Spinal cord (tissue), 10 donors: ENCODE data around the gene SULT1C3. TPM values are rescaled to one million over a fixed set of nuclear protein-coding genes. Genes with fewer than 3 reads are reported as not detected.
"Not testable (repeated sequence)": the region's sequence is repeated elsewhere in the genome, so short reads cannot be mapped to it uniquely, and the experiment has no call there.

Source experiments
- DNase-seq, 6 donors: peaks; one replicate each; pipeline versions ENCODE4 v3.0.0 to v3.0.0-alpha.2; 2013 to 2015; ENCODE audit warnings: low spot score in 6 of 6, low read depth in 4 of 6
- H3K27ac ChIP-seq: one replicate; pipeline ENCODE4 v1.5.1; 2013; ENCODE audit warnings: low read depth, low read length, control low read depth
- H3K27me3 ChIP-seq: one replicate; pipeline ENCODE4 v1.6.1; 2013; ENCODE audit warnings: low read length; ENCODE audit not compliant: control insufficient read depth, insufficient read depth
- H3K36me3 ChIP-seq: one replicate; pipeline ENCODE4 v1.6.1; 2013; ENCODE audit warnings: low read length; ENCODE audit not compliant: control insufficient read depth, insufficient read depth
- H3K4me1 ChIP-seq: one replicate; pipeline ENCODE4 v1.6.1; 2013; ENCODE audit warnings: low read length; ENCODE audit not compliant: control insufficient read depth, insufficient read depth
- H3K4me3 ChIP-seq: one replicate; pipeline ENCODE4 v1.5.1; 2013; ENCODE audit warnings: low read depth, low read length, control low read depth
- H3K9me3 ChIP-seq: one replicate; pipeline ENCODE4 v1.6.1; 2013; ENCODE audit warnings: low read length; ENCODE audit not compliant: control insufficient read depth, insufficient read depth
- WGBS: methylation state at CpG from one replicate; pipeline ENCODE4 v1.1.5; 2013; ENCODE audit warnings: missing lambda C conversion rate; ENCODE audit not compliant: insufficient coverage; 5-methylcytosine and 5-hydroxymethylcytosine counted together
- polyA plus RNA-seq, 2 donors: library from polyadenylated mRNA; unstranded; fragments of 120-200 nt; gene quantifications; one replicate each; pipeline ENCODE4 v1.2.1, GENCODE V29; 2013; ENCODE audit not compliant: insufficient read length in 2 of 2
- total RNA-seq, 2 donors: library from RNA; depleted of rRNA in 1 of 2; stranded (reverse); fragments of 120-200 nt in 1 of 2; fragments of >200 nt in 1 of 2; gene quantifications; one replicate each; pipeline versions ENCODE4 v1.2.3 to v1.2.4, GENCODE V29; 2013 to 2014
- donor health status: healthy.

The SULT1C3 gene
- total and polyA plus RNA-seq, 4 donors = not detected

DNA sequence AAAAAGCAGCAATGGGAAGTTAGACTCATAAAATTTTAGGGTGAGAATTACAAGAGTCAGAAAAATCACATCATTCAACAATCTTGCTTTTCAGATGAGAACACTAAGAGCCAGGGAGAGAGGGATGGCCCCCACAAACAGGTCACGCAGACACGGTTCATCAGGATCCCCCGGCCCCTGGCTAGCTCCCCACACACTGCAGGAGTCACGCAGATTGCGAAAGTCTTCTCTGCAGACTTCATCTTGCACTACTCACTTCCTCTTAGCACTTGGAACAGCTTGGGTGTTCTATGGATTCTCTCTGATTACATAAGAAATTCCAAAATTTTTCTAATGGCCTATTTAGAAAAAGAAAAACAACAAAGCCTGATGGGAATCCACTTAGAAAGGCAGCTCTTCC lies 27.3 kb downstream of the SULT1C3 start:
- Histone ChIP-seq H3K4me3 (no peak overlapping the region), H3K36me3 (no peaks in the 10 kb centered on the region), H3K27ac (peak overlapping the region; percentile 81), H3K9me3 (no peaks in the 10 kb centered on the region), H3K27me3 (no peaks in the 10 kb centered on the region), H3K4me1 (no peaks in the 10 kb centered on the region)
- DNase-seq = peak in 1 of 6 donors; percentile 40
- 78% methylated on average over 4 of the region's 5 CpGs for WGBS

DNA sequence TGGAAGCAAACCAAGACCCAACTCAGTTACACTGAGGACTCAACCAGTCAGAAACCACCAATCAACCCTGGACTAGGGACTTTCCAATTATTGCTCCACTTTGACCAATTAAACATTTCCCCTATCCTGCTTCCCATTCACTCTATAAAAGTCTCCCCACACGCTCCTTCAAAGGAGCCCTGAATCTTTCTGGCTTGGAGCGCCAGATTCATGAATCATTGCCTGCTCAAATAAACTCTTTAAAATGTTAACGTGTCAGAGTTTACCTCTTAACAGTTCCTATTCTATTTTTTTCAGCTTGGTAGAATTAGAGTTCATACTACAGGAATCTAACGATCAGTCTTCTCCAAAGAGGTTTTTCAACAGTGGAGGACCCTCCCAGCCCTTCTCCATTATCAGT lies 28.2 kb downstream of the SULT1C3 start:
- Histone ChIP-seq H3K27ac (peak overlapping the region; percentile 81), H3K4me3 (no peak overlapping the region), H3K9me3 (no peaks in the 10 kb centered on the region), H3K27me3 (no peaks in the 10 kb centered on the region), H3K4me1 (no peaks in the 10 kb centered on the region), H3K36me3 (no peaks in the 10 kb centered on the region)
- WGBS = 88% methylated on average over 1 of the region's 4 CpGs
- DNase-seq = no peak

DNA sequence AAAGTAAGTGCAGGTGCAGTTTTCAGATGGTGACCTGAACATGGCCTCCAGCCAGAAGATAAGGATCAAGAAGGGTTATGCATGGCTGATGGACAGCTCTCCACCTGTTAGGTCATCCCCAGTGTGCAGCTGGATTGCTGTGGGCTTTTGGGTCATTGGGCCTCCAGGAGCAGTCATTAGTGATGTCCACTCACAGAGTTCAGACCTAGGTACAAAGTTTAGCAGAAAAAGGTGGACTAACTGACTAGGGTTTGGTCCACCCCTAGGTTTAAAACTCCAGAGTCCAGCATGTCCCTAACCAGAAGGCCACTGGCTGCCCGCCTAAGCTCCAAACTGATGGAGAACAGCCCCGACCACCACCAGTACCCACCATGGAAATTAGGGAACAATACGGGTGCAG lies 30.6 kb downstream of the SULT1C3 start:
- Histone ChIP-seq H3K9me3 (no peaks in the 10 kb centered on the region), H3K27me3 (no peaks in the 10 kb centered on the region), H3K4me1 (no peaks in the 10 kb centered on the region), H3K4me3 (no peak overlapping the region), H3K36me3 (no peaks in the 10 kb centered on the region), H3K27ac (no peak overlapping the region)
- DNase-seq = no peak
- WGBS = 81% methylated on average over 3 of the region's 3 CpGs

DNA sequence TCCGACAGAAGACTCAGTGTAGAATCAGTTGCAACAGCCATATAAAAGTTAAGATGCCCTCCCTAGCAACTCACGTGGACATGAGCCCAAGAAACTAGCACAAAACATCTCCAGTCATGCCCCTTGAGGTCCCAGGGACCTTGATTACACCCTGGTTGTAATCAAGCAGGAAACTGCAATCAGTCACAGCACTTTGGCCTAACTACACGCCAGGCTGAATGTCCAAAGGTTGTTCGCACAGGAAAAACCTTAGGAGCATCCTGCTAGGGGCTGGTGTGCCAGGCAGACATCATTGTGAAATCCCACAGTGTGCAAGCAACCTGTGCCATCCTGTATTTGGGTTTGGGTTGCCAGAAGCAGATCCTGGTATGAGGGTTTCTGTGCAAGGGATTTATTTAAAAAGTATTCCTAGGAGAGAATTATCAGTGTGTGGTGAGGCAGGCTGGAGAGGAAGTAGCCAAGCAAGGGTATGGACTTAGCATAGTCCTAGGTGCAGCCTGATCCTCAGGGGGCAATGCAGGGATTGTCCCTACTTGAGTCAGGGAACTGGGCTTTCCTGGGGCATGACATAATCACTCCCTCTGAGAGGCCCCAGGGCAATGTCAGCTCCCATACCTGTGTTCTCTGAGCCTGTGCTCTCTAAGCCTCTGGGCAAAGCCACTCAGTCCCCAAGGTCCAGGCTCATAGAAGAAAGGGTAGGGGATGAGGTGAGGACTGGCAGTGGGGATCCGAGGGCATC lies 31.2 kb downstream of the SULT1C3 start:
- Histone ChIP-seq H3K27ac (peak overlapping the region; percentile 3), H3K27me3 (no peaks in the 10 kb centered on the region), H3K36me3 (no peaks in the 10 kb centered on the region), H3K9me3 (no peaks in the 10 kb centered on the region), H3K4me3 (no peak overlapping the region), H3K4me1 (no peaks in the 10 kb centered on the region)
- 91% methylated on average over 5 of the region's 5 CpGs for WGBS
- no peak for DNase-seq

DNA sequence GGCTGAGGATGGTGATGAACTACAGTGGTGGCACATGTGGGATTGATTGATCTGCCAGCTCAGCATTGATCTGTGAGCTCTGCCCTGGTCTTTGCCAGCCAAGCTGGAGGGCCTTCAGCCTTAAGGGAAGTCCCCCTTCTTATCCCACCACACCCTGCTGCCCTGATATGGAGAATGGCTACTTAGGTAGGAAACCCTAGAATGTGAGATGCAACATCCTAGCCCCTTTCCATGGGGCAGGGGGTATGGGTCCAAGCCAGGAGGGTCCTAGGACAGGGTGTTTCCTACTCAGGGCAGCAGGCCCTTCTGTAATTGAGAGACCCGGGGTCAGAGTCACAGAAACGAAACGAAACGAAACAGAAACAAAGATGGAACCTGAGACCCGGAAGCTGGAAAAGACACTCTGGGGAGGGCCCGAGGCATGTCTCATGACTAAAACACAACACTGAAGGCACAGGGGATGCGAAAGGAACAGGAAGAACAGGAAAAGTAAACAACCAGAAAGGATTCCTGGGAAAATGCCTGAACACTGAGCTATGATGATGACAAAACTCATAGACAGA lies 32.0 kb downstream of the SULT1C3 start:
- Histone ChIP-seq H3K4me3 (no peak overlapping the region), H3K36me3 (no peaks in the 10 kb centered on the region), H3K4me1 (no peaks in the 10 kb centered on the region), H3K9me3 (no peaks in the 10 kb centered on the region), H3K27ac (peak overlapping the region; percentile 3), H3K27me3 (no peaks in the 10 kb centered on the region)
- peak in 1 of 6 donors; percentile 45 for DNase-seq
- 82% methylated on average over 6 of the region's 7 CpGs for WGBS

DNA sequence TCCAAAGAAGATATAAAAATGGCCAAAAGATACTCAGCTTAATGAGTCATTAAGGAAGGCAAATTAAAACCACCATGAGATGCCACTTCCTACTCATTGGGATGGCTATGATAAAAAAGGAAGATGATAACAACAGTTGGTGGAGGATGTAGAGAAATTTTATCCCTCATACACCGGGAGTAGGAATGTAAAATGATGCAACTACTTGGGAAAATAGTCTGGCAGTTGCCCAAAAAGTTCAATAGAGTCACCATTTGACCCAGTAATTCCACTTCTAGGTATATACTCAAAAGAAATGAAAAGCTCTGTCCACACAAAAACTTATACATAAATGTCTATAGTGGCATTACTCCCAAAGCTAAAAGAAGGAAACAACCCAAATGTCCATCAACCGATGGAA lies 38.9 kb downstream of the SULT1C3 start:
- no peaks in the 10 kb centered on the region for H3K36me3 ChIP-seq
- H3K27ac ChIP-seq = no peak overlapping the region
- no peaks in the 10 kb centered on the region for H3K9me3 ChIP-seq
- H3K27me3 ChIP-seq = no peaks in the 10 kb centered on the region
- H3K4me3 ChIP-seq = no peak overlapping the region
- no peak for DNase-seq
- H3K4me1 ChIP-seq = no peaks in the 10 kb centered on the region
- WGBS = no CpG with 5 or more reads among the region's 2 CpGs

DNA sequence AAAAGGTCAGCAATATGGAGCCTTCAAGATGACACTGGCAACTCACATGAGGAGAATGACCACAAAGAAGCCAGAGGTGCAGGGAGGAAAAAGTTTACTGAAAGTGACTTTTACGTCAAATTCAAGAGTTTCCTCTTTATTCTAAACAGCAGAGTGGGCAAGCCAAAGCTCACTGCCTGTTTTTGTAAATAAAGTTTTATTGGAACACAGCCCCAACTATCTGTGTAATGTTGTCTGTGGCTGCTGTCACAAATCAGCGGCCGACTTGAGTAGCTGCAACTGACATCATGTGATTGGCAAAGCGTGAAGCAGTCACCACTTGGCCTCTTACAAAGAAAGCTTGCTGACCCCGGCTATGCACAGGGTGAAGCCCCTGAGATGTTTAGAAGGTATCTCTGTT lies 39.7 kb downstream of the SULT1C3 start:
- no peak for DNase-seq
- Histone ChIP-seq H3K27ac (no peak overlapping the region), H3K4me1 (no peaks in the 10 kb centered on the region), H3K27me3 (no peaks in the 10 kb centered on the region), H3K4me3 (no peak overlapping the region), H3K9me3 (no peaks in the 10 kb centered on the region), H3K36me3 (no peaks in the 10 kb centered on the region)
- WGBS = 83% methylated on average over 4 of the region's 5 CpGs

DNA sequence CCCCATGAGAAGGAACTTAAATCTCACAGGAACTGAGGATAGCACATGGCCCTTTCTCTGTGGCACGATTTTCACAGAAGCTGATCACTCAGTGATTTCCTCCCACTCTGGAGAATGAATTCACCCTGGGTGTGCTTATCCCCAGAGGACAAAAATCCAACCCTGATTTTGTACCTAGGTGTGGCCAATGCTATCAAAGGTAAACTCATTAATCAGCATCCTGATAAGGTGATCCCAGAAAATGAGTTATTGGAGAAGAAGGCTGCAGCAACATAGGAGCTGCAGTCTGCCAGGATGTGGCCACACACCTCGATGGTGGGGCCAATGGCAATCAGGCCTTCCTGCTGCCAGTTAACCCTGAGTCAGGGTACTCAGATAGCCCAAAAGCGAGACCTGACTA lies 40.7 kb downstream of the SULT1C3 start:
- no peaks in the 10 kb centered on the region for H3K9me3 ChIP-seq
- H3K36me3 ChIP-seq = no peaks in the 10 kb centered on the region
- WGBS = 75% methylated on average over 3 of the region's 3 CpGs
- DNase-seq = no peak
- H3K27me3 ChIP-seq = no peaks in the 10 kb centered on the region
- H3K4me1 ChIP-seq = no peaks in the 10 kb centered on the region
- no peak overlapping the region for H3K27ac ChIP-seq
- no peak overlapping the region for H3K4me3 ChIP-seq

DNA sequence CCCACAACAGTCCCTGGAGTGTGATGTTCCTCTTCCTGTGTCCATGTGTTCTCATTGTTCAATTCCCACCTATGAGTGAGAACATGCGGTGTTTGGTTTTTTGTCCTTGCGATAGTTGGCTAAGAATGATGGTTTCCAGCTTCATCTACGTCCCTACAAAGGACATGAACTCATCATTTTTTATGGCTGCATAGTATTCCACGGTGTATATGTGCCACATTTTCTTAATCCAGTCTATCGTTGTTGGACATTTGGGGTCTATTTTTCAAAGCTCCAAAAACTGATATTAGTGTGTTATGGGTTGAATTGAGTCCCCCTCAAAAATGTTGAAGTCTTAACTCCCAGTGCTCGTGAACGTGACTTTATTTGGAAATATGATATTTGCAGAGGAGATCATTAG lies 44.8 kb downstream of the SULT1C3 start:
- not testable (repeated sequence) for H3K4me3 ChIP-seq, H3K36me3 ChIP-seq, H3K4me1 ChIP-seq, H3K9me3 ChIP-seq, H3K27me3 ChIP-seq, H3K27ac ChIP-seq, DNase-seq
- WGBS = no CpG with 5 or more reads among the region's 7 CpGs

DNA sequence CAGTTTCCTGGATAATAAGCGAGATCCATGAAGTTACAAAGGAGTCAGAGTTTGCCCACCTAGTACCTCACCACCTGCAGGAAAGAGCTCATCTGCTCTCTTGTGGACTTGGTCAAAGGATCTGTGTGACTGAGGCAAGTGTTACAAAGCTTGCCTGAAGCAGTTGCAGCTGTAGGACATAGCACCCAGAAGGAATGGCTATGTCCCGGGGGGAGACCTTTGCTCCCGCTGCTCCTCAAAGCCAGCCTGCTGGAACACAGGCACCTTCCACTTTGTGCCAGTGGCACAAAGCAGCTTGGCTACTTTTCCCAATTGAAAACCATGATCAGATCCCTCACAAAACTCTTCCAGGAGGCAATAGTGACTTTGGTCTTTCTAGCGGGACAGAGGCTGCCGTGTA lies 45.8 kb downstream of the SULT1C3 start:
- no peaks in the 10 kb centered on the region for H3K9me3 ChIP-seq
- 100% methylated on average over 3 of the region's 5 CpGs for WGBS
- no peak overlapping the region for H3K4me3 ChIP-seq
- no peak for DNase-seq
- no peak overlapping the region for H3K27ac ChIP-seq
- H3K27me3 ChIP-seq = no peaks in the 10 kb centered on the region
- no peaks in the 10 kb centered on the region for H3K36me3 ChIP-seq
- H3K4me1 ChIP-seq = no peaks in the 10 kb centered on the region
